NCI-H345 treated with DMSO at 0.1 percent for 48 hours (cell line): Measurements from ENCODE around the gene MAD1L1.

Source experiments
- DNase-seq: peaks from one replicate; lab custom pipeline; 2025; ENCODE audit not compliant: unreplicated experiment; lab: John Stamatoyannopoulos, UW

The MAD1L1 gene

DNA sequence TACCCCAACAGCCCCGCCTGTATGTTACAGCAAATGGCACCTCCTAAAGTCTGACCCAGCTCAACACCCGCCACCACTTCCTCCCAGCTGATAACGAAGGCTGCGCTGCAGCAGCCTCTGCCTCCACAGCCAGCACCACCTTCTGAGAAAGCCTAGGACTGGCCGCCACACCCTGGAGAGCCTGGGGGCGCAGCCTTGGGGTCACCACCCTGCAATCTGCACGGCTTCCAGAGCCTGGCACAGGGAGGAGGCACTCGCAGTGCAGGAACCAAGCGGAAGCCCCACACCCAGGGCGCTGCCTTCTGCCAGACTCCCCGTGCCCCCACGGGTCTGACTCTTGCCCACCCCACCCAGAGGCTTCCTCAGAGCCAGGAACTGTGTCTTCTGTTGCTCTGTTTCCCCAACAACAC lies 112.5 kb downstream of the MAD1L1 start:
- no peak for DNase-seq

DNA sequence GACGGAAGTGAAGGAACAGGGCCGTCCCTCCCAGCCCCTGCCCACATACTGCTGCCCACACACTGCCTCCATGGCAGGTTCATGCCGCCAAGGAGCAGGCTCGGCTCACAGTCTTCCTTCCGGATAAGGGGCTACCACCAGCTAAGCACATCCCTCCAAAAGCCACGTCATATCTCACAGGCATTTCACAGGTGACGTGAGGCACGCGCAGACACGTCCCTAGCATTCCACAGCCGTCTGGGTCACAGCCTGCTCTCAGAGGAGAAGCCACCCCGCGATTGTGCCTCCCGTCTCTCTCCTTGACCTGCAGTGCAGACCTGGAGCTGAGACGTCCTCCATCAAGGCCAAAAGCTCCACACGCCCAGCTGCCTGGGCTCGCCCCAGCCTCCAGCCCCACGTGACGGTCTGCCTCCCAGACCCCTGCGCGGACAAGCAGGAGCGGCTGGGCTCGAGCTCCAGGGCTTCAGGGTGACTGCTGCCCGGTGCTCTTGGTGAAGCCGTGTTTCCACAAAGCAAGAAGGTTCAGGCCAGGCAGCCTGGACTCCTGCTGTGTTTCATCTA lies 114.0 kb downstream of the MAD1L1 start:
- DNase-seq = no peak

DNA sequence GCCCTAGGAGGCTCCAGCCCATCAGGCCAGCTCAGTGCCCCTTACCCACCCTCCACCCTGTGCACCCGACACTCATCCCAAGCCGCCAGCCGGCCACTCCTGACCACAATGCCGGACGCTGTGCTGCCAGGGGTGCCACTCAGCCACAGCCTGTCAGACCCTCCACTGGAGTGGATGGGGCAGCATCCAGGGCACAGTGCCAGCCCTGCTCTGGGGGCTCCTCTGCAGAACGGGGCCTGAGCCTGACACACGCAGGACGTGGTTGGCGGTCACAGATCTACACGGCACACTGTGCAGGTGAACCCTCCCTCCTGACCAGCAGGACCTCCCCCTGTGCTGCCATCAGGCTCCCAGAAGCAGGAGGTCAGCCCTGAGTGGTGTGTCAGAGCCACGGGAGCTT lies 114.7 kb downstream of the MAD1L1 start:
- DNase-seq = no peak

DNA sequence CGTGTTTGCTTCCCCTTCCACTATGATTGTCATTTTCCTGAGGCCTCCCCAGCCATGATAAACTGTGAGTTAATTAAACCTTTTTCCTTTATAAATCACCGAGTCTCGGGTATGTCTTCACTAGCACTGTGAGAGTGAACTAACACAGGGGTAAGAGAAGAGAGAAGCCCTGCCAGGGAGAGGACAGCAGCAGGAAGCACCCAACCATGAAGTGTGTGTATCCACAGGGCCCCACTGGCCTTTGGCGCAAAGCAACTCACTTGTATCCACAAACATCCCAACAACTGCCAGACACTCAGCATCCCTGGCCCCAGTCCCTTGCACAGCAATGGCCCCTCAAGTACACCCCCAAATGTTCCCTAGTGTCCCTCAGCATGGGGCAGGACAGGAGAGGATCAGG lies 115.1 kb downstream of the MAD1L1 start:
- no peak for DNase-seq

DNA sequence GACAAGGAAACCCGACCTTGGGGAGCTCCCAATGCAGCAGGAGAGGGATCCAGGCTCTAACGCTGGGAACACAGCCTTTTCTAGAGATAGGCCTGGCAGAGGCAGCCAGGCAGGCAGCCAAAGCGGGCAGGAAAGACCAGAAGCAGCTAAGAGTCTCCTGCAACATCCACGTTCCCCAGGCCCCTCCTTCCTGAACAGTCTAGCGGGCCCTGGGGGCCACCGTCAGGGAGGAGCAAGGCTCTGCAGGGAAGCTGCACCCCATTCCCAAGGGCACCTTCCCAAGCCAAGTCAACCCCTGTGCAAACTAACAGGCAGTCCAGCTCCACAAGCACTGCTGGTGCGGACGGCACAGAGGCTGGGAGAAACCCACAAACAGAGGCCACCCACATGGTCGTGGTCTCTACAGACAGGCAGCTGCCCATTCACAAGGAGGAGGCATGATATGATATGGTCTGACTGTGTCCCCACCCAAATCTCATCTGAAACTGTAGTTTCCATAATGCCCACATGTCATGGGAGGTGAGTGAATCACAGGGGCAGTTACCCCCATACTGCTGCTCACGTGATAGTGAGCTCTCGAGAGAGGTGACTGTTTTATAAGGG lies 115.7 kb downstream of the MAD1L1 start:
- DNase-seq = no peak

DNA sequence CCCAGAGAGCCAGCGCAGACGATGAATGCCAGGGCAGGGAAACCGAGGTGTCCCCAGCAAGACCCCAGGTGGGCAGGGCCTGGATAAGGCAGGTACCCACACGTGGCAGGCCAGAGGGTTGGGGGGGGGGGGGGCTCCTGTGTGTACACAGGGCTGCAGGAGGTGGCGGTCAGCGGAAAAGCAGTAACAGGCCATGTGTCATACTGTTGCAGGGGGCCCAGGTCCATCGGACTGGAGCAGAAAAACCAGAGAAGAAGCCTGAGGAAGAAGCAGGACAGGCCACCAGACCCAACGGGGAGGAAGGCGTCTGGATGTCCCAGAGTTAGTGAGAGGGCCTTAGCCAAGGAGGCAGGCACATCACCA lies 116.3 kb downstream of the MAD1L1 start:
- no peak for DNase-seq

DNA sequence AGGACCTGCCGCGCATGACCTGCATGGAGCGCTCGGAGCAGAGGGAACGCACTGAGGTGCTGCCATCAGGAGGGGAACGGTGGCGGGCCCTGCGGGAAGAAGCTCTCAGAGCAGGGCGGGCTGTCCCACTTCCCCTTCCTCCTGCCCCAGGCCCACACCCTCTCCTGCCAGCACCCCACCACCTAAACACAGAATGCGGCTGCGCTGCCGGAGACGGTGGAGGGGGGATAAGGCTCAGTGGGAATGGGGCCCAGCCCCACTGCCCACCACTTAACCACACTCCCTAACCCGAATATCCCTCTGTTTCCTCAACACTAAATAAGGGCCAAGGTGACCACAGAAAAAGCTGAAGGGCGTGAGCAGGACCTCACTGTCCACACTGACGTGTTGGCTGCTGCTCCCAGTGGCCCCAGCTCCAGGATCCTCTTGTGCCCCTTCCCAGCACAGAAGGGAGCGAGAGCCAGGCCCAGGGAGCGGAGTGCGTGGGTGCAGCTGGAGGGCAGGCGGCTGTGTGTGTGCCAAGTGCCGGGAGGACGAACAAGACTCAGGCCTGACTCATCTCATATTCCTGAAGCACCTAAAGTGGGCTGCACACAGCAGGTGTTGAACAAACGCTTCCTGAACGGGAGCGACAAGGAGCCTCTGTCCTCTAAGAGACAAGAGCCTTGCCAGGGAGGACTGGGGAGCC lies 116.8 kb downstream of the MAD1L1 start:
- peak; percentile 32 for DNase-seq

DNA sequence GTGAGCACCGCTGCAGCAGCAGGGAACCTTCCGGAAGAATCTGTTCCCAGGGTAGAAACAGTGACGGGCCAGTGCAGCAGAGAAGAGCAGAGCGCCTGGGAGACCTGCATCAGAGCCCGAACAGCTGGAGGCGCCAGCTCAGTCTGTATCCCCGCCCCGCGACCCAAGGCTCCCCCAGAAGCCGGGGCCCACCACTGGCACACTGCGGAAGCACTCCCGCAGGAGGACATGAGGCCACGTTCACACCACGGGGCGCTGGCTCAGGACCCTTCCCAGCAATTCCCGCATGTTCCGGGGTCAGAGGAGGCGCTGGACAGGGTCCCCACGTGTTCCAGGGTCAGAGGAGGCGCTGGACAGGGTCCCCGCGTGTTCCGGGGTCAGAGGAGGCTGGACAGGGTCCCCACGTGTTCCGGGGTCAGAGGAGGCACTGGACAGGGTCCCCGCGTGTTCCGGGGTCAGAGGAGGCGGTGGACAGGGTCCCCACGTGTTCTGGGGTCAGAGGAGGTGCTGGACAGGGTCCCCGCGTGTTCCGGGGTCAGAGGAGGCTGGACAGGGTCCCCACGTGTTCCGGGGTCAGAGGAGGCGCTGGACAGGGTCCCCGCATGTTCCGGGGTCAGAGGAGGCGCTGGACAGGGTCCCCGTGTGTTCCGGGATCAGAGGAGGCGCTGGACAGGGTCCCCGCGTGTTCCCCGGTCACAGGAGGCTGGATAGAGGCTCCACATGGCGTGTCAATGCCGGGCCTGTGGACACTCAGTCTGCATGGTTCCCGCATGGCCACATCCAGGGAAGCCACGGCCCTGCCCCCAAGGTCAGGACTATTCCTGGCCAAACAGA lies 117.6 kb downstream of the MAD1L1 start:
- DNase-seq = no peak

DNA sequence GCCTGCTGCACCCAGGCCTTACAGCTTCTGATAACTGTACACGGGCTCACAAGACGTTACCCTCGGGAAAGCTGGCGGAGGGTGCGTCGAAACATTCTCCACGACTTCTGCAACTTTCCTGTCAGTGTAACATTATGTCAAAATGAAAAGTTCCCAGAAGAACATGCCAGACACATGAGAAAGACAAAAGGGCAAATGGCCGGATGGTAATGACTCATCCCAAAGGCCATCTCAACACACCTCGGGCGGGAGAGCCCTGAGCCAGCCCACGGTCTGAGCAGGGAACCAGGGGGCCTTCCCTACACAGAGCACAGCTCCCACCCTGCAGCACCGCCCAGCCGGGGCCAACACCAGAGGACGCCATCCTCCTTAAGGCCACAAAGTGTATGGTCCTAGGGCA lies 118.7 kb downstream of the MAD1L1 start:
- no peak for DNase-seq

DNA sequence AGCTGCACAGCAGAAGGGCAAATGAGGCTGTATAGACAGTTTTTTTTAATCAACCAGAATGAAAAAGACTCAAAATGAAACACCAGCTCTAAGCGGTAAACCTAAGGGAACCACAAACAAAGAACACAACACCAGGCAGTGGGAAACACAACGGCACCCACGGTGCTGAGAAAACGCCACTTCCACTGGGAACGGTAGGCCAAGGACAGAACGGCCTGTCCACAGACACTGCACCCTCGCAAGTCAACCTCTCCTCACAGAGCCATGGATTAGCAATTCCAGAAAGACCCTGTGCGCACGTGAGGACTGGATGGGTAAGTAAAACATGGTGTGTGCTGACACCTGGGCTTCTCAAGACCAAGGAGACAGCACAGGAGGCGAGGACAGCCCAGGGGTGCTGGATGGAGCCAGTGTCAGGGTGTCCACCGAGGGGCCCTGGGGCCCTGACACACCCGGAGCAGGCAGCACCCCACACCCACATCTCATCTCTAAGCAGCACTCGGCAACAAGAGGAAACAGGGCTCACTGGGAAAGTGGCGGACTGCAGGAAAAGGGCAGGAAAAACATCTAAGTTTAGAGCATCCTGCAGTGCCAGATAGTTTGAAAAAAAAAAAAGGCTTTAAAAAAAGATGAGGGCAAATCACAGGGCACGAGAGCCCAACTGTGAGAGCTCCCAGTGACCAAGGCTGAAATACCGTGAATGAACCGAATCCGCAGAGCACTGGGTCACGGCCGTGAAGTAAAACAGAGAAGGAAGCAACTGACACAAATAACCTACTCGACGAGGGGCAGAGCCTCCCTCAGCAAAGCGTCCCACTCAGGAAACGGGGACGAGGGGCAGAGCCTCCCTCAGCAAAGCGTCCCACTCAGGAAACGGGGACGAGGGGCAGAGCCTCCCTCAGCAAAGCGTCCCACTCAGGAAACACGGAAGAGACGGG lies 120.2 kb downstream of the MAD1L1 start:
- DNase-seq = no peak

DNA sequence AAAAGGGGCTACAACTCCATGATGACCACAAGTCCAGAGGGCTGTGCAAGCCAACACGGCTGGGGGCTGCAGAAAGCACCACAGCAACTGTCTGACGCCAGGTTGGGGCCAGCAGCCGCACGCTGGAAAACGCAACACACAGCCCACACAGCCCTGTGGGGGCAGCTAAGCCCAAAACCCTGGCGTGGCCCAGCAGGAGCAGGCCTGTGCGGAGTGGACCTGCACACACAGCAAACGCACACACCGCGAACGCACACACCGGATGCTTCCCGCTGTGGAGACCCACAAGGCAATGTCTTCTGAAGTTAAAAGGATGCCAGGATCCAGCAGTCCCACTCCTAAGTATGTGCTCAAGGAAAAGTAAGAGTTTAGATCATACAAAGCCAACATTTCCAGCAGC lies 121.2 kb downstream of the MAD1L1 start:
- no peak for DNase-seq

DNA sequence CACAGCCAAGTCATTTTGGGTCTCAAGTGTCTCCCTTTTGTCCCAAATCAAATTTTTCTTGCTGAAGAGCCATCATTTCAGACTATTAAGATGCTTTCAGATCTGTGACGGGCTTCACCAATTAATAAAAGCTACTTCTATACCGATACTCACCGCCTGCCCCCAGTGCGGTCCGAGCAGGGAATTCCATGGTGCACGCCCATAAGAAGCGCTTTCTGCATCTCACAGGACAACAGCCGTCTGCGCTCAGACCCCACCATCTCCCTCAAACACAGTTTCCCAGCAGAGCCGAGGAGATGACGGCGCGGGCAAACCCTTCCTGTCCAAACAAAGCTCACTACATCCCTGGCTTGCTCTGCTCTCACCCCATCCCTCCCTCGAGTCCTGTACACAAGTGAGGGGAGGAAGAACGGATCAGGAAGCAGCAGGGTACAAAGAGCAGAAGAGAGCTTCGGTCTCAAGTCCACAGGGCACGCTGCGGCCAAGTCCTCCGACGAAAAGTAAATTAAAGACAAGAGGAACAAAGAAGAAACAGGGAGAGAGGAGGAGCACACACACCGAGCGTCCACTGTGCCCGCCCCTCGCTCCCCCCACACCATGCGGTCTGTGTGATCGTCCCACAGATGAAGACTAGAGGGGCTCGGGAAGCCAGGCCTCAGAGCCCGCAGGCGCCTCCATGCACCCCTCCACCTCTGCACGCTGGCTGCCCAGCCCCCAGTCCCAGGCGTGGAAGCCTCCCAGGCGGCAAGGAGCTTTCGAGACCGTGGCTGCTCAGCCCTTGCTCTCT lies 121.9 kb downstream of the MAD1L1 start:
- no peak for DNase-seq

DNA sequence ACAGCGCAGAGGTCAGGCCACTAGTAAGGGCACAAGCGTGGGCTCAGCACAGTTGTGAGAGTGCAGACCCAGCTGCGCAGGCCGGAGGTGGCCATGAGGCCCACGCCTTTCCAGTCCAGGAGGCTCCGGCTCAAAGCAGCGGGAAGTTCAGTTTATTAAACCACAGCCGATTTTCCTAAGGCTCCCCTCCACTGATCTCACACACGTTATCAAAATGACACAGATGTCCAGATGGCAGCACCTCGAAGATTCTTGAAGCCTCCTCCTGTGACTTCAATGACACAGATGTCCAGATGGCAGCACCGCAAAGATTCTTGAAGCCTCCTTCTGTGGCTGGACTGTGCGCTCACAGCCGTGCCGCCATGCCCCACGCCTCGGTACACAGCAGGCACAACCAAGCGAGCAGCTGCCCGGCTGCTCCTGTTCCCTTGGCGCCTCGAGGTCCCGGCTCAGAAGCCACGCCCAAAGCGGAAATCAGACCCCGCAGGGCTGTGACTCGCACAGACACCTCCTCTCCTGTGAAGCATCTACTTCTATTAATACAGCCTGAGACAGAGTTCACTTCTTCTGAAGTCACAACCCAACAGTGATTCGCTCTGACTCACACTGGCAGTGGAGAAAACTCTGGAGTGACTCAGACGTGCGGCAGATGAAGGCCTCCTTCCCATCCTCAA lies 122.7 kb downstream of the MAD1L1 start:
- no peak for DNase-seq

DNA sequence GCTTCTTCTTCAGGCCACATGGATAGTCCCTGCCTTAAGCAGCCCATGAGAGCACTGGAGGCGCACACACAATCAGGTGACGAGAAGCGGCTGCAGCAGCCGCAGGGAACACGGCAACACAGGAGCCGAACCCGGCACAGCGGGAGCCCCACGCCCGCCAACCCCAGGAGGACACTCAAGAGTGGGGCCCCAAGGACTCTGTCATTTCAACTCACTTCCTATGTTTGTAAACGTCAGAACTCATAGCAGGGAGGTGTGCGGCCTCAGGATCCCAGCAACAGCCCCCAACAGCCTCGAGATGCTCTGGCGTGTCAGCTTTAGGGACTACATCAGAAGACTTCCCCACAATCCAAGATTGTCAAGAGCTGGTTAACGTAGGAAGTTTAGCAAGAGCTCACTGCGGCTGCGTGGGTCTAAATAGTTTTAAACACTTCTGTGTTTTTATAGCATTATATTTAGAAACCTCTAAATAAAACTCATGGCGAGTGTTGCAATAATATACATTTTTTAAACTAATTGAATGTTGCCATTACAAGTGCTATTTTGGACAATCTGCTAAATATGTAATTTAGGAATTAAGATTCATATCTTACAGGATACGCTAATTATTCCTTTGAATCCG lies 123.4 kb downstream of the MAD1L1 start:
- no peak for DNase-seq

DNA sequence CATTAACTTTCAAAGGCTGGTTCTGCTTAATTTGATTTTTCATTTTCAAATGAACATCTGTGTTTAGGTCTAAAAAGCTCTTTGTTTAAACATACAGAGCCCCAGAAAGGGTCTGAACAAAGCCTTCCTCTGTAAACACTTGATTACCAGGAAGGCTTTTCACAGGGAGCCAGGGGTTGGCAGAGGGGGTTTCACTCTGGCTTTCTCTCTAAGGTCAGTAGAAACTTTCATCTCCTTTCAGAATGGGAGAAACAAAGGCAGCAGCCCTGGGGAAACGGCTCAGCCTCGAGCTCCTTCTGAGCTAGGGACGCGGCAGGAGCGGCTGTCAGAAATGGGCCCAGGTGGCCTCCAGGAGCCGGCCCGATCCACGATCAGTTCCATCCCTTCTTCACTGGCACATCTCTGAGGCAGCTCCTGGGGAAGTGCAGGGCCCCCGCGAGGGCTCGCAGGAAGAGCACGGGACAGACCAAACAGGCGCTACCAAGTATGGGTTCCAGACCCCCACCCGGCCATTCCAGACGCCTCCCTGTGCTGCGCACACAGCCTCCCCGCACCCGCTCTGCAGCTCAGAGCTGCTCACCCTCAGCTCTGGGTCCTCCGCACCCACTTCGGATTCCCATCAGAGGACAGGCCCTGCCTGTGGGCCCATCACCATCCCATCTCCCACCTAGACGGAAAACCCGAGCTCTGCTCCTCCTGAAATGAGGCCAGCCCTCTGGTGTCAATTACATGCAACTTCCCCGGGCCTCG lies 124.1 kb downstream of the MAD1L1 start:
- peak; percentile 74 for DNase-seq

DNA sequence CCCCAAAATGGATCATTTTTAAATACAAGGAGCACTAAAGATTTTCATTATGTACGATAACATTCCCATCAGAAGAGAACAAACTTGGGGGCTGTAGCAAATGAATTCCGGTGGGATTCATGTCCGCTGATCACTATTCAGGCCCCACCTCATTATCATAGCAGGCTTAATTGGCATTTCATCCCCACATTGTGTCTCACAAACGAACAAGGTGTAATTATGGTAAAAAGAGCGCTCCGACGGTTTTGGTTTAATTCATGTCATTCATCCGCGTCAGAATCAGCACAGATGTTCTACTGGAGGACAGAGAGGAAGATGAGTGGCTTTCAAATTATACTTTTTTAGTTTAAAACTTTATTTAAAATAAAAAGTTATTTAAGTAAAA lies 124.7 kb downstream of the MAD1L1 start:
- DNase-seq = peak; percentile 74

DNA sequence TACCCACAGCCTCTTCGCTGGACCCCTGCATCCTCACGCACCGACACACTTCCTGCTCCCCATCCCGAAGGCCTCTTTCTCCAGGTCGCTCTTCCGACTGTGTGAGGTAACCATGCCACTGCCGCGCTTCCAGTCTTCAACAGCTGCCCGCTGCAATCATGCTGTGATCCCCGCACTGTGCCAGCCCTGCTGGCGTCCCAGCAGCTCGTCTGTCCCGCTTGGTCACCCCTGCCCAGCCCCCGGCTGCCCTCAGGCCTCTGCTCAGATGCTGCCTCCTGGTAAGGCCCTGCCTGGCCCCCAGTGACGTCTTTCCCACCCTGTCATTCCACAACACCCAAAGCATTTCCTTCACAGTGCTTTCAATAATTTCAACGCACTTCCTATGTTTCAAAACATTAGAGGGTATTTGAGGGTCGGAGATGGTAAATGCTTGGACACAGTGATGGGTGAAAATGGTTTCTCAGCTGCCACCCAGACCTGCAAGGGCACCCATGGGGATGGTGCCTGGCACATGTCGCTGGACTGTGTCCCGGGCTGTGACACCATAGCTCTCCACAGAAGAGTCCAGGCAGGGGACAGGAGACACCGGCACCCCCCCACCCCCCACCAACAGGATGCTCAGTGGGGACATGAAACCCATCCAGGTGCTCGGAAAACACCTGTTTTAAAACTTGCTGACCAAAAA lies 125.2 kb downstream of the MAD1L1 start:
- DNase-seq = peak; percentile 53

DNA sequence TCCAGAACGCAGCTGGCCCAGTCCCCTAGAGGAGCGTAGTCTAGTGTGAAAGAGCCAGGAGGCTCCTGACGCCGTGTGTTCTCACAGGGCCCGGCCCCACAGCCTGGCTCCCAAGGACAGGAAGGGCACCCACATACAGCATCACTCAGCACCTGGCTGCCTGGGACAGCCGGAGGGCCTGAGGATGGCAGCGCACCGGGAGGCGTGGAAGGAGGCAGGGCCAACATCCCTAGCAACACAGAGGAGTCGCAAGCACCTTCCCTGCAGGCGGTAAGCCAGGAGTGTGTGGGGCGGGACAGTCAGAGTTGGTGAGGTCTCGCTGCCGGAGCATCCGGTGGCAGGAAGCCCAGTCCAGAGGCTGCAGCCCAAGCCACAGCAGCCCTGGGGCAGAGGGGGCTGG lies 125.8 kb downstream of the MAD1L1 start:
- DNase-seq = peak; percentile 82
